ENCODE measurements around the gene INHA. TPM values are rescaled to one million over a fixed set of nuclear protein-coding genes. Genes with fewer than 3 reads are reported as not detected.

The INHA gene
- total RNA-seq, 1 donor from 2014 or later = 0.52 TPM

GRCh38 chr2:219596954-219597551 lies 24.9 kb downstream of the INHA start:
- Histone ChIP-seq H3K9me3 (ENCODE audit: insufficient read depth, low read depth, low read length) (no peaks in the 10 kb centered on the region), H3K79me2 (ENCODE audit: insufficient read depth, low read length) (peaks cover 8% of the 10 kb centered on the region), H3K4me1 (ENCODE audit: insufficient read depth, low read length) (peaks cover 11% of the 10 kb centered on the region), H3K4me3 (ENCODE audit: insufficient read depth, low read depth, low read length) (peak overlapping the region; percentile 93), H3K9ac (ENCODE audit: low read length) (peak overlapping the region; percentile 91), H3K27ac (ENCODE audit: low read depth, low read length) (peak overlapping the region; percentile 84), H4K20me1 (ENCODE audit: insufficient read depth, low read length) (no peaks in the 10 kb centered on the region), H3K27me3 (ENCODE audit: insufficient read depth, low read length) (no peaks in the 10 kb centered on the region), H3K36me3 (ENCODE audit: insufficient read depth, low read length) (peaks cover 5% of the 10 kb centered on the region), H2AFZ (ENCODE audit: low read depth, low read length) (peak overlapping the region; percentile 84), H3K4me2 (ENCODE audit: low read length) (peak overlapping the region; percentile 95)
- no peaks in the 10 kb centered on the region for H3K9me3 Mint-ChIP-seq (ENCODE audit: unreplicated experiment)
- no peaks in the 10 kb centered on the region for H3K27me3 Mint-ChIP-seq (ENCODE audit: low read depth, unreplicated experiment)
- peaks cover 28% of the 10 kb centered on the region for H3K4me1 Mint-ChIP-seq (ENCODE audit: low read depth, unreplicated experiment)
- FAIRE-seq (peak; percentile 5), DNase-seq (ENCODE audit: low read depth) (no peak)
- H3K27ac Mint-ChIP-seq (ENCODE audit: unreplicated experiment) = peak overlapping the region; percentile 99
- peak overlapping the region; percentile 96 for H3K4me3 Mint-ChIP-seq (ENCODE audit: unreplicated experiment)
- H3K36me3 Mint-ChIP-seq (ENCODE audit: low read depth, unreplicated experiment) = peaks cover under 1% of the 10 kb centered on the region
- TF ChIP-seq CTCF (IDR thresholded peaks at IDR 0.05; ENCODE audit: insufficient read depth, low read depth, low read length) = no peak
- TF ChIP-seq EZH2 (IDR thresholded peaks at IDR 0.05; ENCODE audit: insufficient read depth, low read length) = no peak

- H3K9ac ChIP-seq (ENCODE audit: low read length) = peak within 1 kb of the TSS; percentile 91
- DNase-seq (ENCODE audit: low read depth) = peak; percentile 93
- H3K27ac ChIP-seq (ENCODE audit: low read depth, low read length) = peak within 1 kb of the TSS; percentile 84
- peak within 1 kb of the TSS; percentile 84 for H2AFZ ChIP-seq (ENCODE audit: low read depth, low read length)
- H3K36me3 ChIP-seq (ENCODE audit: insufficient read depth, low read length) = peaks cover 5% of the 10 kb centered on the region
- Mint-ChIP-seq H3K4me1 (ENCODE audit: low read depth, unreplicated experiment) (peaks cover 28% of the 10 kb centered on the region), H3K36me3 (ENCODE audit: low read depth, unreplicated experiment) (peaks cover 3% of the 10 kb centered on the region), H3K27ac (ENCODE audit: unreplicated experiment) (peak within 1 kb of the TSS; percentile 99), H3K9me3 (ENCODE audit: unreplicated experiment) (no peaks in the 10 kb centered on the region), H3K4me3 (ENCODE audit: unreplicated experiment) (peak within 1 kb of the TSS; percentile 96), H3K27me3 (ENCODE audit: low read depth, unreplicated experiment) (no peaks in the 10 kb centered on the region)
- H4K20me1 ChIP-seq (ENCODE audit: insufficient read depth, low read length) = no peaks in the 10 kb centered on the region
- H3K79me2 ChIP-seq (ENCODE audit: insufficient read depth, low read length) = peaks cover 8% of the 10 kb centered on the region
- H3K4me3 ChIP-seq (ENCODE audit: insufficient read depth, low read depth, low read length) = peak within 1 kb of the TSS; percentile 93
- no peaks in the 10 kb centered on the region for H3K27me3 ChIP-seq (ENCODE audit: insufficient read depth, low read length)
- peak; percentile 49 for FAIRE-seq
- H3K9me3 ChIP-seq (ENCODE audit: insufficient read depth, low read depth, low read length) = no peaks in the 10 kb centered on the region
- H3K4me2 ChIP-seq (ENCODE audit: low read length) = peak within 1 kb of the TSS; percentile 95
- TF ChIP-seq EZH2 (IDR thresholded peaks at IDR 0.05; ENCODE audit: insufficient read depth, low read length) = no peak
- no peak for TF ChIP-seq CTCF (IDR thresholded peaks at IDR 0.05; ENCODE audit: insufficient read depth, low read depth, low read length)
- H3K4me1 ChIP-seq (ENCODE audit: insufficient read depth, low read length) = peaks cover 11% of the 10 kb centered on the region
These were observed 25.6 kb downstream of the INHA start, which contains the start of gene STK11IP for GRCh38 chr2:219597552-219598307. TSS of gene STK11IP (plus strand) at chr2:219597857. CDS start at chr2:219598120, 263 bp downstream.

Measured in astrocyte (in vitro differentiated cells and primary cell).